ENCODE results near the gene FAM3D. TPM values are rescaled to one million over a fixed set of nuclear protein-coding genes. Genes with fewer than 3 reads are reported as not detected.

The FAM3D gene, protein sequence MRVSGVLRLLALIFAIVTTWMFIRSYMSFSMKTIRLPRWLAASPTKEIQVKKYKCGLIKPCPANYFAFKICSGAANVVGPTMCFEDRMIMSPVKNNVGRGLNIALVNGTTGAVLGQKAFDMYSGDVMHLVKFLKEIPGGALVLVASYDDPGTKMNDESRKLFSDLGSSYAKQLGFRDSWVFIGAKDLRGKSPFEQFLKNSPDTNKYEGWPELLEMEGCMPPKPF
- not detected in 2 replicates for total RNA-seq

DNA sequence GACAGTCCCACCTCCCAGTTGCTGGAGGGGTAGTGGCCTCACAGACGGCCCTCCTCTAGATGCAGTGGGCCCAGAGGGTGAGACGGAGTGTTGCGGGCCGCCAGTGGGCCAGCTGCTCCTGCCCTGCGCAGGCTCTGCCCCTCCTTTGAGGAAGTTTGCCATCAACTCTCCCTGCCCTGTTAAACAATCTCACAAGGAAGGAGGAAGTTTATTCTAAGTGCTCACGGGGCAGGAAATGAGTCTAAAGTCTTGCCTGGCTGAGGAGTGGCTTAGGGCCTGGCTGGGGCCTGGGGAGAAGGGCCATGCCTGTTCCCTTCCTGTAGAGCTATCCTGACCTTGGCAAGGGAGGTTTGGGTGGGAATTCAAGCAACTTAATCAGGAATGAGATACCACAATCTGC is at the start of gene FAM3D:
TSS of gene FAM3D (minus strand) at position 92 of the 400 bp plus-strand sequence. CDS start 11,211 bp downstream, outside the sequence.

Other genes with a start within 250 kb of the FAM3D start
- 49.2 and 82.1 TPM in 2 replicates for gene PDHB, start 232.9 kb downstream of the FAM3D start, total RNA-seq
- gene KCTD6, start 174.7 kb downstream of the FAM3D start, total RNA-seq = 5.1 and 8.0 TPM in 2 replicates
- 28.2 and 30.4 TPM in 2 replicates for gene ACOX2, start 129.6 kb downstream of the FAM3D start, total RNA-seq
- 0.09 and 0.16 TPM in 2 replicates for gene FAM107A, start 89.4 kb downstream of the FAM3D start, total RNA-seq

All from bronchial smooth muscle cell (primary cell).